OCI-LY1 (cell line): ENCODE results near the gene RAB33A.

Source experiments
- CTCF ChIP-seq: fragments of 200-600 bp; sonication (generic), shearing (Covaris generic); IDR thresholded peaks from 2 replicates; pipeline ENCODE4 v1.5.1; 2017; ENCODE audit warnings: mild to moderate bottlenecking, antibody characterized with exemption, low read length, moderate library complexity, mixed read lengths
- EZH2 ChIP-seq: fragments of 200-600 bp; sonication (generic), shearing (Covaris generic); IDR thresholded peaks from 2 replicates; pipeline ENCODE4 v1.8.0; 2017; ENCODE audit warnings: borderline replicate concordance, mixed run types, mild to moderate bottlenecking, antibody characterized with exemption, low read length, moderate library complexity, mixed read lengths

GRCh38 chrX:130162094-130162735, 9.5 kb upstream of the RAB33A start:
- no peak for TF ChIP-seq EZH2
- no peak for TF ChIP-seq CTCF
